GM18508 (cell line): ENCODE data around the gene ERCC6L2.

ENCODE experiments used
- ATAC-seq: cut with Tn5 transposase; IDR thresholded peaks from one replicate; pipeline ENCODE4 v1.9.1; 2021; ENCODE audit warnings: moderate number of reproducible peaks; ENCODE audit not compliant: insufficient read depth, unreplicated experiment

The ERCC6L2 gene

GRCh38 chr9:95970317-95970716, 94.8 kb downstream of the ERCC6L2 start:
- no peak for ATAC-seq

- no peak for ATAC-seq
Observed at GRCh38 chr9:95971815-95972214, 96.3 kb downstream of the ERCC6L2 start.

- no peak for ATAC-seq
Observed at GRCh38 chr9:95974389-95974788, 98.9 kb downstream of the ERCC6L2 start.

GRCh38 chr9:95977371-95977770, 101.9 kb downstream of the ERCC6L2 start:
- ATAC-seq = no peak

- no peak for ATAC-seq
Observed at GRCh38 chr9:95978106-95978505, 102.6 kb downstream of the ERCC6L2 start.

- ATAC-seq = no peak
Observed at GRCh38 chr9:95979446-95979845, 104.0 kb downstream of the ERCC6L2 start.

GRCh38 chr9:95980262-95981125, 105.0 kb downstream of the ERCC6L2 start:
- ATAC-seq = no peak

GRCh38 chr9:95981761-95982390, 106.4 kb downstream of the ERCC6L2 start:
- ATAC-seq = no peak

GRCh38 chr9:95985440-95986055, 110.1 kb downstream of the ERCC6L2 start:
- ATAC-seq = no peak

GRCh38 chr9:95989297-95989696, 113.8 kb downstream of the ERCC6L2 start:
- ATAC-seq = no peak

GRCh38 chr9:95991326-95991725, 115.8 kb downstream of the ERCC6L2 start:
- no peak for ATAC-seq

- ATAC-seq = no peak
Observed at GRCh38 chr9:95992536-95992935, 117.0 kb downstream of the ERCC6L2 start.

GRCh38 chr9:95993337-95993736, 117.8 kb downstream of the ERCC6L2 start:
- no peak for ATAC-seq

- ATAC-seq = no peak
Observed at GRCh38 chr9:95999390-95999789, 123.9 kb downstream of the ERCC6L2 start.

- no peak for ATAC-seq
Observed at GRCh38 chr9:96004379-96004778, 128.9 kb downstream of the ERCC6L2 start.

- no peak for ATAC-seq
Observed at GRCh38 chr9:96006296-96006879, 130.9 kb downstream of the ERCC6L2 start.

GRCh38 chr9:96006961-96007360, 131.5 kb downstream of the ERCC6L2 start:
- no peak for ATAC-seq

- no peak for ATAC-seq
Observed at GRCh38 chr9:96008502-96009222, 133.2 kb downstream of the ERCC6L2 start.

- ATAC-seq = no peak
Observed at GRCh38 chr9:96009223-96009602, 133.7 kb downstream of the ERCC6L2 start.

GRCh38 chr9:96009690-96010472, 134.4 kb downstream of the ERCC6L2 start:
- no peak for ATAC-seq
